GM23248 (cell line): ENCODE data around the gene RPS6KC1.

Experiments used
- EZH2 ChIP-seq: fragments of 200-600 bp; sonication (generic); IDR thresholded peaks from 2 replicates; pipeline ENCODE4 v1.6.1; 2018; ENCODE audit warnings: antibody characterized with exemption, mild to moderate bottlenecking; ENCODE audit not compliant: insufficient read depth, poor library complexity, severe bottlenecking
- EZH2phosphoT487 ChIP-seq: fragments of 200-600 bp; sonication (generic); IDR thresholded peaks from 2 replicates; pipeline ENCODE4 v1.6.1; 2018; ENCODE audit warnings: antibody characterized with exemption, moderate library complexity, mild to moderate bottlenecking, low read depth; ENCODE audit not compliant: insufficient read depth

GRCh38 chr1:213015099-213016050 is 35.7 kb upstream of the RPS6KC1 start, which contains the start of gene ANGEL2:
- TF ChIP-seq EZH2: no peak
- no peak for TF ChIP-seq EZH2phosphoT487
